Measurements from ENCODE around the gene CAMP. TPM values are rescaled to one million over a fixed set of nuclear protein-coding genes. Genes with fewer than 3 reads are reported as not detected.

CAMP gene
- total and polyA plus RNA-seq, 8 donors: 0.87 to 1.4 (median 0.92) TPM; not detected in 5

GRCh38 chr3:48190911-48191310, 32.4 kb upstream of the CAMP start:
- Histone ChIP-seq H3K27me3 (no peaks in the 10 kb centered on the region), H3K27ac (no peak overlapping the region), H3K4me1 (peaks cover 14 to 32% (median 29%) of the 10 kb centered on the region in 4 donors), H3K9me3 (no peaks in the 10 kb centered on the region), H3K4me3 (no peak overlapping the region), H3K36me3 (no peaks in the 10 kb centered on the region)
- DNase-seq: peak in 1 of 2 donors; percentile 48
- TF ChIP-seq POLR2A (IDR thresholded peaks at IDR 0.05): no peak
- TF ChIP-seq, protein P1, sequence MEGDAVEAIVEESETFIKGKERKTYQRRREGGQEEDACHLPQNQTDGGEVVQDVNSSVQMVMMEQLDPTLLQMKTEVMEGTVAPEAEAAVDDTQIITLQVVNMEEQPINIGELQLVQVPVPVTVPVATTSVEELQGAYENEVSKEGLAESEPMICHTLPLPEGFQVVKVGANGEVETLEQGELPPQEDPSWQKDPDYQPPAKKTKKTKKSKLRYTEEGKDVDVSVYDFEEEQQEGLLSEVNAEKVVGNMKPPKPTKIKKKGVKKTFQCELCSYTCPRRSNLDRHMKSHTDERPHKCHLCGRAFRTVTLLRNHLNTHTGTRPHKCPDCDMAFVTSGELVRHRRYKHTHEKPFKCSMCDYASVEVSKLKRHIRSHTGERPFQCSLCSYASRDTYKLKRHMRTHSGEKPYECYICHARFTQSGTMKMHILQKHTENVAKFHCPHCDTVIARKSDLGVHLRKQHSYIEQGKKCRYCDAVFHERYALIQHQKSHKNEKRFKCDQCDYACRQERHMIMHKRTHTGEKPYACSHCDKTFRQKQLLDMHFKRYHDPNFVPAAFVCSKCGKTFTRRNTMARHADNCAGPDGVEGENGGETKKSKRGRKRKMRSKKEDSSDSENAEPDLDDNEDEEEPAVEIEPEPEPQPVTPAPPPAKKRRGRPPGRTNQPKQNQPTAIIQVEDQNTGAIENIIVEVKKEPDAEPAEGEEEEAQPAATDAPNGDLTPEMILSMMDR (IDR thresholded peaks at IDR 0.05): no peak
- intact Hi-C loops (cut with DNase I; ENCODE audit: low total_unique reads): no loop called here
- WGBS, 5 donors: 54 to 80% (median 69%) methylated on average over 3 of the region's 3 CpGs

GRCh38 chr3:48194446-48195071, 28.7 kb upstream of the CAMP start:
- DNase-seq: peak; percentile 74 to 78

GRCh38 chr3:48196611-48197010, 26.7 kb upstream of the CAMP start:
- DNase-seq: no peak
- TF ChIP-seq EP300 (IDR thresholded peaks at IDR 0.05) (no peak), POLR2AphosphoS5 (IDR thresholded peaks at IDR 0.05) (no peak), POLR2A (IDR thresholded peaks at IDR 0.05) (no peak)
- TF ChIP-seq, protein P1 (IDR thresholded peaks at IDR 0.05): no peak

More at GRCh38 chr3:48194446-48195071, 28.7 kb upstream of the CAMP start:
- 47 to 54% (median 52%) methylated on average over 9 of the region's 9 CpGs for WGBS, 5 donors
- Histone ChIP-seq H3K4me1 (peaks cover 0 to 7% (median 5%) of the 10 kb centered on the region in 4 donors), H3K4me3 (no peak overlapping the region), H3K9me3 (no peaks in the 10 kb centered on the region), H3K36me3 (no peaks in the 10 kb centered on the region), H3K27ac (no peak overlapping the region), H3K27me3 (no peaks in the 10 kb centered on the region)
- TF ChIP-seq POLR2AphosphoS5 (IDR thresholded peaks at IDR 0.05) (peak in 1 of 3 donors; percentile 11), POLR2A (IDR thresholded peaks at IDR 0.05) (no peak)
- TF ChIP-seq, protein P1 (IDR thresholded peaks at IDR 0.05): peak in 5 of 7 experiments; percentile 64 to 85 (median 70)
- intact Hi-C loops (cut with DNase I; ENCODE audit: low total_unique reads): no loop called here

DNA sequence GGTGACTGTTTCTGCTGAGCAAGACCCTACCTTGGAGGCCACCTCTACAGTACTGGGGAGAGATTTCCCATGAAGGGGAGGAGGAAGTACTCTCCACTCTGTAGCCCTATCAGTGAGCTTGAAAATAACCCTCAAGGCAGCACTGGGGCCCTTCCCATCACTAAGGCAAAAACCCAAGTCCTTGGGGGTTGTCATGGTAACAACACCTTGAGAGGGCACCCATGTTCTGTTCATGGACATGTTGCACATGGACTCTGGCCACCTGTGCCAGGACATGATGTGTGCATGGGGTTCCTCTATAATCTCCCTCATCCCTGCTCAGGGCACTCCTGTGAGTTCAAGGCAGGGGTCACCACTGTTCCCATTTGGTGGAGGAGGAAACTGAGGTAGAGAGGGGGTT, 24.2 kb upstream of the CAMP start:
- Histone ChIP-seq H3K4me3 (no peak overlapping the region), H3K27me3 (no peaks in the 10 kb centered on the region), H3K27ac (no peak overlapping the region), H3K9me3 (no peaks in the 10 kb centered on the region), H3K36me3 (no peaks in the 10 kb centered on the region), H3K4me1 (peaks cover 0 to 7% (median 5%) of the 10 kb centered on the region in 4 donors)
- TF ChIP-seq, protein P1 (IDR thresholded peaks at IDR 0.05): no peak
- no peak for TF ChIP-seq POLR2A (IDR thresholded peaks at IDR 0.05)
- TF ChIP-seq EP300 (IDR thresholded peaks at IDR 0.05): no peak
- no peak for TF ChIP-seq POLR2AphosphoS5 (IDR thresholded peaks at IDR 0.05)
- no peak for DNase-seq
- intact Hi-C loops (cut with DNase I; ENCODE audit: low total_unique reads): no loop called here

More at GRCh38 chr3:48196611-48197010, 26.7 kb upstream of the CAMP start:
- Histone ChIP-seq H3K4me3 (no peak overlapping the region), H3K9me3 (no peaks in the 10 kb centered on the region), H3K27me3 (no peaks in the 10 kb centered on the region), H3K36me3 (no peaks in the 10 kb centered on the region), H3K4me1 (peaks cover 0 to 7% (median 5%) of the 10 kb centered on the region in 4 donors), H3K27ac (no peak overlapping the region)
- intact Hi-C loops (cut with DNase I; ENCODE audit: low total_unique reads): no loop called here
- WGBS, 5 donors: 76 to 88% (median 82%) methylated on average over 1 of the region's 1 CpG
